IMR-90 (cell line): ENCODE measurements around the gene FIS1. TPM values are rescaled to one million over a fixed set of nuclear protein-coding genes. Genes with fewer than 3 reads are reported as not detected.
"Not testable (repeated sequence)": the region's sequence is repeated elsewhere in the genome, so short reads cannot be mapped to it uniquely, and the experiment has no call there.

Experiments used
- ATAC-seq: fragments of 200-7000 bp; cut with Tn5 transposase; 2 replicates; pipeline ENCODE4 v1.9.1; 2020; ENCODE audit warnings: low read depth, mild to moderate bottlenecking, moderate library complexity
- BruUV-seq: library from RNA; stranded (reverse); fragments of 400-500 nt; replicated peaks from 2 replicates; lab custom pipeline; 2021; lab: Mats Ljungman, UMichigan
- CTCF ChIA-PET: fragments of 300-600 bp; formaldehyde crosslinking; extraction: SDS; loops from one replicate; lab custom pipeline; 2021; ENCODE audit warnings: antibody characterized with exemption; lab: Yijun Ruan, JAX
- POLR2A ChIA-PET: fragments of 300-600 bp; sonication (Branson Sonifier 250); formaldehyde crosslinking; loops from one replicate; lab custom pipeline; 2022; ENCODE audit warnings: antibody characterized with exemption; ENCODE audit not compliant: unreplicated experiment; lab: Charles Lee
- DNase-seq: peaks from one replicate; pipeline ENCODE4 v3.0.0; 2013
- H2AFZ ChIP-seq: replicated peaks from 2 replicates; pipeline ENCODE3; 2013; ENCODE audit warnings: low read length, mild to moderate bottlenecking; ENCODE audit not compliant: poor library complexity
- H2AK5ac ChIP-seq: 2 replicates; pipeline ENCODE4 v1.6.1; 2013; ENCODE audit warnings: low read depth, low read length, inconsistent platforms
- H2AK9ac ChIP-seq: replicated peaks from 2 replicates; pipeline ENCODE3; 2013; ENCODE audit warnings: mild to moderate bottlenecking, low read depth, low read length, moderate library complexity; ENCODE audit not compliant: poor library complexity
- H2BK120ac ChIP-seq: 2 replicates; pipeline ENCODE4 v1.6.1; 2013; ENCODE audit warnings: low read depth, low read length, inconsistent platforms
- H2BK15ac ChIP-seq: 3 replicates; pipeline ENCODE4 v1.6.1; 2013; ENCODE audit warnings: low read depth, low read length, inconsistent platforms
- H2BK20ac ChIP-seq: 2 replicates; pipeline ENCODE4 v1.6.1; 2013; ENCODE audit warnings: low read depth, mild to moderate bottlenecking, inconsistent platforms, low read length, moderate library complexity
- H2BK5ac ChIP-seq: 2 replicates; pipeline ENCODE4 v1.6.1; 2013; ENCODE audit warnings: mild to moderate bottlenecking, low read depth, low read length, inconsistent platforms; ENCODE audit not compliant: poor library complexity, severe bottlenecking
- H3K14ac ChIP-seq: replicated peaks from 2 replicates; pipeline ENCODE4 v1.6.1; 2013; ENCODE audit warnings: low read depth, low read length, inconsistent platforms
- H3K18ac ChIP-seq: 2 replicates; pipeline ENCODE4 v1.6.1; 2013; ENCODE audit warnings: low read depth, low read length, control low read depth
- H3K23ac ChIP-seq: 2 replicates; pipeline ENCODE4 v1.6.1; 2013; ENCODE audit warnings: low read depth, low read length, inconsistent platforms
- H3K27ac ChIP-seq: 2 replicates; pipeline ENCODE4 v1.5.1; 2013; ENCODE audit warnings: mild to moderate bottlenecking, control low read depth, low read length; ENCODE audit not compliant: insufficient read depth
- H3K27me3 ChIP-seq: 2 replicates; pipeline ENCODE4 v1.6.1; 2013; ENCODE audit warnings: low read length; ENCODE audit not compliant: control insufficient read depth, insufficient read depth
- H3K36me3 ChIP-seq: 2 replicates; pipeline ENCODE4 v1.6.1; 2013; ENCODE audit warnings: low read length, mixed read lengths; ENCODE audit not compliant: control insufficient read depth, insufficient read depth
- H3K4ac ChIP-seq: 2 replicates; pipeline ENCODE4 v1.6.1; 2013; ENCODE audit warnings: low read depth, low read length, inconsistent platforms
- H3K4me1 ChIP-seq: 2 replicates; pipeline ENCODE4 v1.6.1; 2013; ENCODE audit warnings: low read length, mixed read lengths; ENCODE audit not compliant: control insufficient read depth, insufficient read depth
- H3K4me2 ChIP-seq: 2 replicates; pipeline ENCODE4 v1.6.1; 2013; ENCODE audit warnings: low read depth, mild to moderate bottlenecking, control low read depth, low read length, moderate library complexity
- H3K4me3 ChIP-seq: 2 replicates; pipeline ENCODE4 v1.5.1; 2013; ENCODE audit warnings: low read depth, mild to moderate bottlenecking, control low read depth, low read length, moderate library complexity; ENCODE audit not compliant: insufficient read depth
- H3K56ac ChIP-seq: 2 replicates; pipeline ENCODE4 v1.6.1; 2013; ENCODE audit warnings: low read length, inconsistent platforms; ENCODE audit not compliant: insufficient read depth; ENCODE audit errors: extremely low read depth
- H3K79me1 ChIP-seq, 2 experiments: 2 replicates each; pipeline ENCODE4 v1.6.1; 2013; ENCODE audit warnings: low read length in 2 of 2, inconsistent platforms in 1 of 2, low read depth in 1 of 2
- H3K9ac ChIP-seq: 2 replicates; pipeline ENCODE4 v1.6.1; 2013; ENCODE audit warnings: low read depth, low read length, control low read depth
- H3K9me1 ChIP-seq: 2 replicates; pipeline ENCODE4 v1.6.1; 2013; ENCODE audit warnings: low read length, inconsistent platforms; ENCODE audit not compliant: insufficient read depth
- H3K9me3 ChIP-seq: 2 replicates; pipeline ENCODE4 v1.6.1; 2013; ENCODE audit warnings: low read length; ENCODE audit not compliant: control insufficient read depth, insufficient read depth
- H4K20me1 ChIP-seq: 2 replicates; pipeline ENCODE4 v1.6.1; 2013; ENCODE audit warnings: low read length, inconsistent platforms; ENCODE audit not compliant: insufficient read depth
- H4K5ac ChIP-seq: 2 replicates; pipeline ENCODE4 v1.6.1; 2013; ENCODE audit warnings: mild to moderate bottlenecking, low read depth, low read length, control low read depth
- H4K8ac ChIP-seq, 2 experiments: 2 replicates each; pipeline ENCODE4 v1.6.1; 2013; ENCODE audit warnings: low read depth in 2 of 2, low read length in 2 of 2, control low read depth in 1 of 2, inconsistent platforms in 1 of 2
- H4K91ac ChIP-seq: 2 replicates; pipeline ENCODE4 v1.6.1; 2013; ENCODE audit warnings: low read depth, low read length, inconsistent platforms; ENCODE audit not compliant: insufficient read depth
- BHLHE40 ChIP-seq: fragments of 150-350 bp; IDR thresholded peaks from 2 replicates; pipeline ENCODE4 v1.6.1; 2016; ENCODE audit warnings: mild to moderate bottlenecking, low read depth, low read length
- RAD21 ChIP-seq: IDR thresholded peaks from 2 replicates; pipeline ENCODE4 v1.6.1; 2012; ENCODE audit warnings: low read length, improper control_type of control experiment
- WGBS, 2 experiments: methylation state at CpG; one replicate each; pipeline versions ENCODE4 v1.1.5 to v1.1.7; 2013; ENCODE audit warnings: missing lambda C conversion rate in 2 of 2; ENCODE audit not compliant: insufficient read length in 1 of 2; ENCODE audit errors: extremely low coverage in 2 of 2; 5-methylcytosine and 5-hydroxymethylcytosine counted together
- dilution Hi-C: fragments of 300-500 bp; cut with HindIII; formaldehyde crosslinking; loops from one replicate; pipeline ENCODE4 v1.14.3; 2018; ENCODE audit warnings: low sequenced_read_pairs; ENCODE audit not compliant: unreplicated experiment
- in situ Hi-C: fragments of 300-500 bp; cut with MboI; formaldehyde crosslinking; loops from 3 replicates; pipeline ENCODE4 v1.14.3; 2019; ENCODE audit warnings: low sequenced_read_pairs, inconsistent platforms, mixed read lengths
- intact Hi-C: fragments of 100-400 bp; cut with micrococcal nuclease; formaldehyde crosslinking; loops from 2 replicates; pipeline ENCODE4 v1.10.0; 2022
- polyA plus RNA-seq, 3 experiments: library from polyadenylated mRNA; depleted of rRNA; stranded (reverse); fragments of >200 nt; gene quantifications; 2 replicates each; pipeline ENCODE4 v1.2.3, GENCODE V29; 2012; ENCODE audit warnings: low replicate concordance in 1 of 3
- total RNA-seq: library from RNA; depleted of rRNA; stranded (reverse); fragments of >200 nt; gene quantifications from 2 replicates; pipeline ENCODE4 v1.2.3, GENCODE V29; 2012
- TF ChIP-seq, protein P1 (sequence below): conservative IDR thresholded peaks from 2 replicates; pipeline ENCODE4 v1.5.1; 2012; ENCODE audit warnings: mild to moderate bottlenecking, low read depth, low read length, improper control_type of control experiment

The FIS1 gene
- total and polyA plus RNA-seq, 2 of the 4 experiments (the other 2 are of a cell fraction), result 293 to 489 TPM

DNA sequence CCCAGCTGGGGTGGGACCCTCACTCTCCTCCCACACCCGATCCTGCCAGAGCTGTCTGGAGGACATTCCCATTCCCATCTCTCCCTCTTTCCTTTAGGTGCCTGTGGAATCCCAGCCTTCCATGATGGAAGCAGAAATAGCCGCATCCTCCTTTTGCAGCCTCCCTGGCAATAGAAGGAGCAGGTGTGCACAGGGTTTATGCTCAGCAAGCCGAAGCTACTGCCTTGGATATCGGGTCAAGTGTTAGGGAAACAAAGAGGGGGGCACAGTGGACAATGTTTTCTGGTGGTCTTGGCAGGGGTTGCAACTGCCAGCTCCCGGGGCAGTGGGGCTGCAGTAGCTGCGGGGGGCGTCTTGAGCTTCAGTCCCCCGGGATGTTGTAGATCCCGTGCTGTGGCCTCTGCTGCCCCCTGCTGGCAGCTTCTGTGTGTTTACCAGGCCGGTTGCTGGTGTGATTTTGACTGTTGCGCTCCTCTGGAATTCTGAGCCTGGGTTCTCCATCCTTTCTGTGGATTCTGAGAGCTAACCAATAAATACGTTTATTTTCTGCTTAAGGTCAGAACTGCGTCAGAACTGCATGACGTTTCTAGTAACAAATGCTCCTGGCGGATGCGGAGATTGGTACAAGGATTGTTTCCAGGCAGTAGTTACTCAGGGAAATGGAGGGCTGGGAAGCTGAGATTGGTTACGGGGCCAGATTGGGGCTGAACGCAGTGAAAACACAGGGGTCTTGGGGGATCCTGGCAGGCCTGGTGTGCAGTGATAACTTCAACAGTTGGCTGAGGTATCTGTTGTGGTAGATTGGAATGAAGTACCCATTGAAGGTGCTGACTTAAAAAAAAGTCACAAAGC is 45.5 kb upstream of the FIS1 start:
- H3K4me3 ChIP-seq, H2BK5ac ChIP-seq, H3K9ac ChIP-seq, dilution Hi-C loops, H4K91ac ChIP-seq, H3K4ac ChIP-seq, H3K27ac ChIP-seq, intact Hi-C loops, H3K79me1 ChIP-seq, H3K23ac ChIP-seq, H3K14ac ChIP-seq, H2AK9ac ChIP-seq, H3K4me1 ChIP-seq, H4K20me1 ChIP-seq, H2BK120ac ChIP-seq, H2AFZ ChIP-seq, H2BK20ac ChIP-seq, BruUV-seq, H3K18ac ChIP-seq, H4K8ac ChIP-seq, H3K4me2 ChIP-seq, H3K36me3 ChIP-seq, H2BK15ac ChIP-seq, H2AK5ac ChIP-seq, H3K9me3 ChIP-seq, H4K5ac ChIP-seq, POLR2A ChIA-PET, H3K9me1 ChIP-seq, H3K56ac ChIP-seq: not testable (repeated sequence)
- WGBS, 2 experiments, result 21% methylated on average over 4 of the region's 18 CpGs; no CpG with 5 or more reads in 1 of the 2 experiments
- ATAC-seq (peak; percentile 93), DNase-seq (peak; percentile 24)
- H3K27me3 ChIP-seq, result peaks cover 68% of the 10 kb centered on the region
- 0 out of 2 replicates have a peak, but pooled peaks have one; percentile 20 for TF ChIP-seq RAD21
- TF ChIP-seq BHLHE40, result peak; percentile 42; the same call in 1 of the 2 replicates
- TF ChIP-seq, protein P1, sequence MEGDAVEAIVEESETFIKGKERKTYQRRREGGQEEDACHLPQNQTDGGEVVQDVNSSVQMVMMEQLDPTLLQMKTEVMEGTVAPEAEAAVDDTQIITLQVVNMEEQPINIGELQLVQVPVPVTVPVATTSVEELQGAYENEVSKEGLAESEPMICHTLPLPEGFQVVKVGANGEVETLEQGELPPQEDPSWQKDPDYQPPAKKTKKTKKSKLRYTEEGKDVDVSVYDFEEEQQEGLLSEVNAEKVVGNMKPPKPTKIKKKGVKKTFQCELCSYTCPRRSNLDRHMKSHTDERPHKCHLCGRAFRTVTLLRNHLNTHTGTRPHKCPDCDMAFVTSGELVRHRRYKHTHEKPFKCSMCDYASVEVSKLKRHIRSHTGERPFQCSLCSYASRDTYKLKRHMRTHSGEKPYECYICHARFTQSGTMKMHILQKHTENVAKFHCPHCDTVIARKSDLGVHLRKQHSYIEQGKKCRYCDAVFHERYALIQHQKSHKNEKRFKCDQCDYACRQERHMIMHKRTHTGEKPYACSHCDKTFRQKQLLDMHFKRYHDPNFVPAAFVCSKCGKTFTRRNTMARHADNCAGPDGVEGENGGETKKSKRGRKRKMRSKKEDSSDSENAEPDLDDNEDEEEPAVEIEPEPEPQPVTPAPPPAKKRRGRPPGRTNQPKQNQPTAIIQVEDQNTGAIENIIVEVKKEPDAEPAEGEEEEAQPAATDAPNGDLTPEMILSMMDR, result peak; percentile 42
- CTCF ChIA-PET, result interaction anchor here (0.9 to 2.6 kb wide), 2 partner anchors 8 to 146 kb away, joined by 3 to 7 read pairs; no protein-coding TSS in a partner anchor
- in situ Hi-C loops, result loop anchor here (25.0 kb wide), 1 partner anchor 1303 kb away; the partner anchor contains the start of gene AZGP1

DNA sequence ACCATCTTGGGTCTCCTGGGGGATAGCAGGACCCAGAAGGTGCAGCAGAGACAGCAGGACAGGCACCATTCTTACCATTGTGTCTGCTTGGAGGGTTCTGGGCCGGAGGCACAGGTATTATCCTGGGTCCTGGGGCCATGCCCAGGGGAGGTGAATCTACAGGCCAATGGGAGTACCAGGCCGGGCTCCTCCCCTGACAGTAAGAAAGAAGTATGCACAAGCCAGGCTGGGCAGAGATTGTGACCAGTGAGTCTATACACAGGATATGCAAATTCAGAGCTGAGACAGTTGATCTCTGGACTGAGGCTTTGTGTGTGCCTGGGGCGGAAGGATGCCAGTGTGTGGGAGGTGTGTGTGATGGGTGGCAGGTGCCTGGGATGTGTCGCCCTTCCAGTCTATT is 44.8 kb upstream of the FIS1 start:
- H3K9me3 ChIP-seq, H2AK5ac ChIP-seq, H3K79me1 ChIP-seq, H3K18ac ChIP-seq, H3K4me3 ChIP-seq, H2BK120ac ChIP-seq, H3K4me1 ChIP-seq, H3K23ac ChIP-seq, H4K8ac ChIP-seq, H3K9ac ChIP-seq, CTCF ChIA-PET, H2BK5ac ChIP-seq, H2BK20ac ChIP-seq, H3K4me2 ChIP-seq, H2AK9ac ChIP-seq, intact Hi-C loops, BruUV-seq, H4K91ac ChIP-seq, H3K14ac ChIP-seq, H2AFZ ChIP-seq, H3K4ac ChIP-seq, H3K27ac ChIP-seq, H3K56ac ChIP-seq, DNase-seq, dilution Hi-C loops, POLR2A ChIA-PET, H2BK15ac ChIP-seq, H3K9me1 ChIP-seq, H4K20me1 ChIP-seq, H4K5ac ChIP-seq, H3K36me3 ChIP-seq: not testable (repeated sequence)
- H3K27me3 ChIP-seq, result peaks cover 66% of the 10 kb centered on the region
- 29% methylated on average over 1 of the region's 4 CpGs; no CpG with 5 or more reads in 1 of the 2 experiments for WGBS, 2 experiments
- in situ Hi-C loops, result loop anchor here (10.0 to 25.0 kb wide), 2 partner anchors 395 to 1302 kb away; partner anchors contain the start of genes ACHE and AZGP1
- ATAC-seq, result peak; percentile 28
